Stomach smooth muscle (tissue), 2 donors: ENCODE measurements around the gene HOXA3.

Source experiments
- H3K27ac ChIP-seq: one replicate; pipeline ENCODE4 v1.7.0; 2013; ENCODE audit warnings: mild to moderate bottlenecking, low read length, inconsistent platforms
- H3K27me3 ChIP-seq, 2 donors: one replicate each; pipeline ENCODE4 v1.7.0; 2013; ENCODE audit warnings: low read length in 2 of 2; ENCODE audit not compliant: insufficient read depth in 2 of 2, control insufficient read depth in 1 of 2
- H3K36me3 ChIP-seq, 2 donors: one replicate each; pipeline ENCODE4 v1.7.0; 2013; ENCODE audit warnings: low read length in 2 of 2; ENCODE audit not compliant: control insufficient read depth in 2 of 2, insufficient read depth in 2 of 2
- H3K4me1 ChIP-seq: one replicate; pipeline ENCODE4 v1.7.0; 2013; ENCODE audit warnings: low read length; ENCODE audit not compliant: control insufficient read depth, insufficient read depth
- H3K4me3 ChIP-seq, 2 donors: one replicate each; pipeline ENCODE4 v1.7.0; 2013; ENCODE audit warnings: low read length in 2 of 2
- H3K9ac ChIP-seq, 2 donors: one replicate each; pipeline ENCODE4 v1.7.0; 2013; ENCODE audit warnings: low read length in 2 of 2, mild to moderate bottlenecking in 1 of 2
- H3K9me3 ChIP-seq, 2 donors: one replicate each; pipeline ENCODE4 v1.7.0; 2013; ENCODE audit warnings: low read length in 2 of 2; ENCODE audit not compliant: control insufficient read depth in 2 of 2
- donor health status: healthy.
- donor health status: Pancreatic carcinoma.

The HOXA3 gene

DNA sequence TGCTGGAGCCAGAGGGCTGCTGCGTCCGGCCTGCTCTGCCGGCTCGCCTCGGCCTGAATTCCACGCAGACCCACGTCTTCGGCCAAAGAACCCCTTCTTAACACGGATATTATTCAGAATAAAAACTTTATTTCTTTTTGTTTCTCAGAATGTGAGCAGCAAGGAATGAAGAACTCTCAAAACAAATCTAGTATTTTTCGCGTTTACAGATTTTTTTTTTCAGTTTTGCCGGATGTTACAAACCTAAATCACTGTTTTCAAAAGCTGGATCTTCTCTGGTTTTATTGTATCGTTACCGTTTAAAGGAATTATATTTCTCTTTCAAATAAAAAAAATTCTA, 45.5 kb downstream of the HOXA3 start:
- peak overlapping the region; percentile 96 to 97 for H3K4me3 ChIP-seq
- peaks cover 65% of the 10 kb centered on the region for H3K4me1 ChIP-seq
- H3K9me3 ChIP-seq: no peaks in the 10 kb centered on the region
- H3K9ac ChIP-seq: peak overlapping the region; percentile 90 to 92
- H3K27ac ChIP-seq: peak overlapping the region; percentile 97
- H3K36me3 ChIP-seq: no peaks in the 10 kb centered on the region
- no peaks in the 10 kb centered on the region for H3K27me3 ChIP-seq

GRCh38 chr7:27106181-27106900, 46.0 kb downstream of the HOXA3 start:
- peaks cover 61% of the 10 kb centered on the region for H3K4me1 ChIP-seq

GRCh38 chr7:27105301-27106031, 46.9 kb downstream of the HOXA3 start:
- H3K4me3 ChIP-seq: peak overlapping the region; percentile 96 to 97
- H3K4me1 ChIP-seq: peaks cover 58% of the 10 kb centered on the region
- H3K27me3 ChIP-seq: no peaks in the 10 kb centered on the region
- H3K9me3 ChIP-seq: no peaks in the 10 kb centered on the region
- H3K9ac ChIP-seq: peak overlapping the region; percentile 90 to 92
- H3K27ac ChIP-seq: peak overlapping the region; percentile 97
- H3K36me3 ChIP-seq: no peaks in the 10 kb centered on the region

More at GRCh38 chr7:27106181-27106900, 46.0 kb downstream of the HOXA3 start:
- Histone ChIP-seq H3K4me3 (peak overlapping the region; percentile 96 to 97), H3K9ac (peak overlapping the region; percentile 90 to 92), H3K27me3 (no peaks in the 10 kb centered on the region), H3K9me3 (no peaks in the 10 kb centered on the region), H3K36me3 (no peaks in the 10 kb centered on the region), H3K27ac (peak overlapping the region; percentile 97)

DNA sequence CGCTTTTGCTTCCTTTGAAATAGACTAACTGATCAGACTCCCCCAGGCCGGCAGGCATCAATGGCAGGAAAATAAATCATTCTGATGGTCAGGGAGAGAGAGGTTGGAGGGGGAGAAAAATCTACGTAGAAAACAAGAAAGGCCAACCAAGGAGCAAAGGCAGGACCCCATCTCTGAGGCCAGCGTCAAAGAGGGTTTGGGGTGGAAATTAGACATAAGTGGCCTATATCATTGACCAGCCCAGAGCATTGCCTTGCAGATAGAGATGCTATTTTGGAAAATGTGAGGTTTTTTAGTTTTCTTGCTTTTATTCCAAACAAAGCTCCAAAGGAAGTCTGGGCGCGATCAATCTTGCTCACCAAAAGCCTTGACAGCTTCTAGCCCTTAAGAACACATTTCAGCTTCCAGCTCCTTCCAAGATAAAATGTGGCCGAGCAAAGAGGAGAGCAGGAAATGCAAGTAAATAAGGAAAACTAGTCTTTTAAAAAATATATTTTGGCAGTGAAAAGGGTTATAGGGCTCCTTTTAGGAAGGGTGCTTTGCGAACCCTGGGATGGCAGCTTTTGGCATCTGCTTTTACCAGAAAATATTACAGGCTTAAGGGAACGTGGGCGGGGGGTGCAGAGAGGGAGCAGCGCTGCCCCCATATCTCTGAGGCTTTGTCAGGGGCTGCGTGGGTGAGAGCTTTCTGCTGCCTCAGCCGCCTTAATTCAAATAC, 47.9 kb downstream of the HOXA3 start:
- H3K9me3 ChIP-seq: no peaks in the 10 kb centered on the region
- H3K9ac ChIP-seq: peak overlapping the region; percentile 90 to 92
- H3K4me3 ChIP-seq: peak overlapping the region; percentile 96 to 97
- H3K36me3 ChIP-seq: no peaks in the 10 kb centered on the region
- H3K27me3 ChIP-seq: no peaks in the 10 kb centered on the region
- peak overlapping the region; percentile 97 for H3K27ac ChIP-seq
- peaks cover 48% of the 10 kb centered on the region for H3K4me1 ChIP-seq

GRCh38 chr7:27103489-27104226, 48.7 kb downstream of the HOXA3 start:
- Histone ChIP-seq H3K4me1 (peaks cover 40% of the 10 kb centered on the region), H3K27me3 (no peaks in the 10 kb centered on the region), H3K4me3 (peak overlapping the region; percentile 96 to 97), H3K9ac (peak overlapping the region; percentile 90 to 92), H3K36me3 (no peaks in the 10 kb centered on the region), H3K9me3 (no peaks in the 10 kb centered on the region), H3K27ac (peak overlapping the region; percentile 97)

- peaks cover 43% of the 10 kb centered on the region for H3K4me1 ChIP-seq
- H3K9ac ChIP-seq: peak within 1 kb of the TSS; percentile 90 to 92
- H3K27ac ChIP-seq: peak within 1 kb of the TSS; percentile 97
- H3K4me3 ChIP-seq: peak within 1 kb of the TSS; percentile 96 to 97
- H3K27me3 ChIP-seq: no peaks in the 10 kb centered on the region
- no peaks in the 10 kb centered on the region for H3K36me3 ChIP-seq
- no peaks in the 10 kb centered on the region for H3K9me3 ChIP-seq
Measured at GRCh38 chr7:27102581-27103442, 49.6 kb downstream of the HOXA3 start, which contains the start of gene HOXA2. Gene HOXA2, minus strand, starts transcription at chr7:27102683. Its CDS starts 183 bp downstream, at chr7:27102500.

- Histone ChIP-seq H3K4me3 (peak overlapping the region; percentile 96 to 97), H3K4me1 (peaks cover 45% of the 10 kb centered on the region), H3K9ac (peak overlapping the region; percentile 90 to 92)
Measured at GRCh38 chr7:27101957-27102580, 50.3 kb downstream of the HOXA3 start.

DNA sequence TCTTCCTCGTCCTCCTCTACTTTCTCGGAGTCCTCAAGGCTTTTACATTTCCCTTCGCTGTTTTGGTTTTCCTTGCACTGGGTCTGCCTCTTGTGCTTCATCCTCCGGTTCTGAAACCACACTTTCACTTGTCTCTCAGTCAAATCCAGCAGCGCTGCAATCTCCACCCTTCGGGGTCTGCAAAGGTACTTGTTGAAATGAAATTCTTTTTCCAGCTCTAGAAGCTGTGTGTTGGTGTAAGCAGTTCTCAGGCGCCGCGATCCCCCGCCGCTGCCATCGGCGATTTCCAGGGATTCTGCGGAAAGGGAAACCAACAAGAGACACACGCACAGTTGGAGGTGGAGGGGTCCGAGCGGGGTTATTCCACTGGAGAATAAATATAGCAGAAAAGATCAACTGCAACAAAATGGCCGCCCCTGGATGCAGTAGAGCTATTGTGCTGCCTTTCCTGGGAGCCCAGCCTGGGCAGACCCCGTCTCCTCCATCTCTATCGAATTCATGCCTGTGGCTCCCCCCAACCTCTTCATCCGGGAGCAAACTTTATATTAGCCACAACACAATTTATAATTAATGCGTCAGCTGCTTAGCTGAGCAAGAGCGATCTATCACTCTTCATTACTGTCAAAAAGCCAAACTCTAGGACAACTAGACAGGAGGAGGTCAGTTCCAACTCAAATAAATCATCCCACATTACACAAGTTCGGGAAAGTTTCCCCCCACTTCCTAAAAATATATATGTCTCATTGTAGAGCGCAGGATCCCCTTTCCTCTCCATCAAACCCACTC, 51.0 kb downstream of the HOXA3 start:
- H3K9ac ChIP-seq: peak overlapping the region; percentile 90 to 92
- no peaks in the 10 kb centered on the region for H3K36me3 ChIP-seq
- H3K9me3 ChIP-seq: no peaks in the 10 kb centered on the region
- peak overlapping the region; percentile 96 to 97 for H3K4me3 ChIP-seq
- peak overlapping the region; percentile 97 for H3K27ac ChIP-seq
- peaks cover 42% of the 10 kb centered on the region for H3K4me1 ChIP-seq
- no peaks in the 10 kb centered on the region for H3K27me3 ChIP-seq

More at GRCh38 chr7:27101957-27102580, 50.3 kb downstream of the HOXA3 start:
- H3K9me3 ChIP-seq: no peaks in the 10 kb centered on the region
- H3K36me3 ChIP-seq: no peaks in the 10 kb centered on the region
- peak overlapping the region; percentile 97 for H3K27ac ChIP-seq
- no peaks in the 10 kb centered on the region for H3K27me3 ChIP-seq

GRCh38 chr7:27100694-27101170, 51.7 kb downstream of the HOXA3 start:
- H3K4me3 ChIP-seq: peak overlapping the region; percentile 96 to 97
- no peaks in the 10 kb centered on the region for H3K27me3 ChIP-seq
- H3K4me1 ChIP-seq: peaks cover 41% of the 10 kb centered on the region
- H3K9ac ChIP-seq: peak overlapping the region; percentile 90 to 92
- no peaks in the 10 kb centered on the region for H3K36me3 ChIP-seq
- no peaks in the 10 kb centered on the region for H3K9me3 ChIP-seq
- peak overlapping the region; percentile 97 for H3K27ac ChIP-seq
